ENCODE data around the gene BCKDHB.

- TF ChIP-seq POLR2AphosphoS5 (IDR thresholded peaks at IDR 0.05; ENCODE audit: insufficient read depth, low read depth, low read length) (no peak), CTCF (IDR thresholded peaks at IDR 0.05; ENCODE audit: extremely low read depth in 1 of 2, insufficient read depth in 1 of 2, low read depth in 1 of 2, low read length in 2 of 2) (no peak), EZH2 (IDR thresholded peaks at IDR 0.05; ENCODE audit: borderline replicate concordance, low read depth, low read length, severe bottlenecking) (no peak), MAX (IDR thresholded peaks at IDR 0.05; ENCODE audit: insufficient read depth, insufficient read length) (no peak), FOS (IDR thresholded peaks at IDR 0.05; ENCODE audit: borderline replicate concordance, insufficient read depth, low read length) (no peak), POLR2A (IDR thresholded peaks at IDR 0.05; ENCODE audit: low read depth, low read length) (no peak), JUN (IDR thresholded peaks at IDR 0.05; ENCODE audit: borderline replicate concordance, insufficient read depth, insufficient read length, low read depth) (no peak)
Observed at GRCh38 chr6:80209430-80209829, 103.0 kb downstream of the BCKDHB start.

Measured in endothelial cell of umbilical vein (primary cell).